GM19397 (cell line): Measurements from ENCODE around the gene NPSR1.
"Not testable (repeated sequence)": the region's sequence is repeated elsewhere in the genome, so short reads cannot be mapped to it uniquely, and the experiment has no call there.

Experiments used
- ATAC-seq: cut with Tn5 transposase; IDR thresholded peaks from one replicate; pipeline ENCODE4 v1.9.1; 2021; ENCODE audit warnings: mild to moderate bottlenecking, moderate library complexity; ENCODE audit not compliant: unreplicated experiment

The NPSR1 gene

GRCh38 chr7:34866222-34866621 lies 208.2 kb downstream of the NPSR1 start:
- ATAC-seq: not testable (repeated sequence)

- not testable (repeated sequence) for ATAC-seq
Observed at GRCh38 chr7:34867341-34867740, 209.3 kb downstream of the NPSR1 start.

- not testable (repeated sequence) for ATAC-seq
Observed at GRCh38 chr7:34868602-34869001, 210.6 kb downstream of the NPSR1 start.

DNA sequence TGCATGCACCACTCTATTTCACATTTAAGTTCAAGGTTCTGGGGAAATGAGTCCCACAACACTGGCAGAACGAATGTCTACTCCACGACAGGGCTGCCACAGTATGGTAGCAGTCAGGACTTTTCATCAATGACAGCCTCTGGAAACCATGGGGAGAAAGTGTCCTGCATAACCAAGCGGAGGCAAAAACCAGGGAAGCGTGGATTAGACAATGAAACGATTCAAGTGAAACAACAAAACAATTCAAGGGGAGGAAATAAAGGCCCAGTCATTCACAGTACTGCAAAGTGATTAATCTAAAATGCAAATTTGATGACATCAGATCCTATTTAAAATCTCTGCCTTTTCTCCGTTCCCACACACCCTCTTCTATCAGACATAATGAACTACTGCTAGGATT lies 211.0 kb downstream of the NPSR1 start:
- no peak for ATAC-seq

- not testable (repeated sequence) for ATAC-seq
Observed at GRCh38 chr7:34870041-34870440, 212.0 kb downstream of the NPSR1 start.

DNA sequence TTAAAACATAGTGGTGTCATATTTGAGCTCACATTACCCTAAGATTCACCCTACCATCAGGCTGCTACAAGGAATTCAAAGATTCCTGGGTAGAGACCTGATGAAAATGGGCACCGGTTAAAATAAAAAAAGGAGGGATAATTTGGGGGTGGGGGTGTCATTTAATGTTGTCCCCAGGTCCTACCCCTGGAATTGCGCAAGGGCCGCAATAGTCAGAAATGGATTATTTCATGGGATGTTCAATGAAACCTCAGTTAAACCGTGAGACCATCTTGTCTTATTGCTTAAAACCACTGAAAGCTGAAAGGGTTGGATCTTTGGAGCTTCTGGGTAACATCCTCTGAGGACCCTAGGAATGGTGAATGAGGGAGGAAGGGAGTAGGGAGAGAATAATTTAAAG lies 216.3 kb downstream of the NPSR1 start:
- ATAC-seq: not testable (repeated sequence)

- no peak for ATAC-seq
Observed at GRCh38 chr7:34875481-34875880, 217.5 kb downstream of the NPSR1 start.

- not testable (repeated sequence) for ATAC-seq
Observed at GRCh38 chr7:34878944-34879735, 221.1 kb downstream of the NPSR1 start.

DNA sequence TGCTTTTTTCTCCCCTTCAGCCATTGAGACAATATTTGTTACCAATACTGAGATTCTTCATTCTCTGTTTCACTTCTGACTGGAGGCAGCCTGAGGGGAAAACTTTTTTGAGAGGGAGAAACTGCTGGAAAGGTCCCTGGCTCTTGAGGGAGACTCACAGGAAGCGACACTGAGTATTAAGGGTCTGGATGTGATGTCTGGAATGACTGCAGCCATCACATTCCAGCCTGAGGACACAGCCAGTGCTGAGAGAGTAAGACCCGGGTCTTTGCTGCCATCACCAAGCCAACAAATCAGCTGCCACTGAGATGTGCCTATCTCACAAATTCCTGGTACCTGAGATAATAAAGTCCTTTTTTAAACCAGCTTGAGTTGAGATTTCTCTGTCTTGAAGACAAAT lies 221.9 kb downstream of the NPSR1 start:
- ATAC-seq: no peak

GRCh38 chr7:34883855-34884254 lies 225.8 kb downstream of the NPSR1 start:
- ATAC-seq: not testable (repeated sequence)

DNA sequence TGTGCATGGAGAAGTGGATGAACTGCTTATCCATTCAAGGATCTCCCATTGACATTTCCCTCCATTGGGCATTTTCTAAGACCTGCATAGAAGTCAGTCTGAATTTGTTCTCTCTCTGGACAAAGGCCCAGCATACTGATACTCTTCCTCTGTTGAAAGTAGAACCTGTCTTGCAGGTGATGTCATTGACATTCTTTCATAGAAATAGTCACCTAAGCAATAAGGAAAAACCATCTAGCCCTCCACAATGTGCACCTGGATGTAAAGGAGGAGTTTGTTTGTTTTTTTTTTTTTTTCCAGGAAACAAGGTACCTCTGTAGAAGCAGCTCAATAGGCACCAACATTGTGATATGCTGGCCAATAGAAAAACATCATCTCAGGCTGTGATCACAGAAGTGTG lies 228.8 kb downstream of the NPSR1 start:
- ATAC-seq: no peak

- ATAC-seq: no peak
Observed at GRCh38 chr7:34889951-34890350, 231.9 kb downstream of the NPSR1 start.

GRCh38 chr7:34895202-34895601 lies 237.2 kb downstream of the NPSR1 start:
- no peak for ATAC-seq
